Esophagus squamous epithelium (tissue), 5 donors: Measurements from ENCODE around the gene ASTN2. TPM values are rescaled to one million over a fixed set of nuclear protein-coding genes. Genes with fewer than 3 reads are reported as not detected.

Experiments used
- DNase-seq: peaks from one replicate; lab custom pipeline; 2025; lab: John Stamatoyannopoulos, UW
- H3K27ac ChIP-seq, 4 donors: fragments of 200-600 bp; sonication (generic); one replicate each; pipeline ENCODE4 v1.5.1; 2016 to 2019; ENCODE audit warnings: mild to moderate bottlenecking in 1 of 4
- H3K27me3 ChIP-seq, 4 donors: fragments of 200-600 bp; sonication (generic); 1 replicate in 3 of 4; 2 replicates in 1 of 4; pipeline versions ENCODE4 v1.5.1 to v1.6.0; 2017 to 2021; ENCODE audit warnings: antibody characterized with exemption in 1 of 4
- H3K36me3 ChIP-seq, 3 donors: fragments of 200-600 bp; sonication (generic); one replicate each; pipeline ENCODE4 v1.5.1; 2016 to 2019
- H3K4me1 ChIP-seq, 3 donors: fragments of 200-600 bp; sonication (generic); one replicate each; pipeline ENCODE4 v1.5.1; 2017 to 2019
- H3K4me3 ChIP-seq, 4 donors: fragments of 200-600 bp; sonication (generic); 1 replicate in 3 of 4; 2 replicates in 1 of 4; pipeline ENCODE4 v1.5.1; 2016 to 2019; ENCODE audit warnings: mild to moderate bottlenecking in 2 of 4, moderate library complexity in 1 of 4
- H3K9me3 ChIP-seq, 3 donors: fragments of 200-600 bp; sonication (generic); one replicate each; pipeline ENCODE4 v1.5.1; 2016 to 2019
- POLR2A ChIP-seq, 4 donors: fragments of 450-650 bp; IDR thresholded peaks; one replicate each; pipeline ENCODE4 v1.6.1; 2017; ENCODE audit warnings: antibody characterized with exemption in 4 of 4, mild to moderate bottlenecking in 4 of 4, moderate library complexity in 3 of 4
- WGBS, 2 donors: methylation state at CpG; one replicate each; pipeline ENCODE4 v1.1.5; 2018; 5-methylcytosine and 5-hydroxymethylcytosine counted together
- intact Hi-C: fragments of 100-400 bp; cut with DNase I; formaldehyde crosslinking; loops from one replicate; pipeline ENCODE4 v1.15.0; 2022
- total RNA-seq, 4 donors: library from RNA; depleted of rRNA; stranded (reverse); fragments of >200 nt; gene quantifications; one replicate each; pipeline ENCODE4 v1.1.0, GENCODE V29; 2016
- TF ChIP-seq, protein P1 (sequence below), 6 experiments: fragments of 450-650 bp in 4 of 6; fragments of 200-600 bp in 2 of 6; sonication (generic) in 2 of 6; IDR thresholded peaks; one replicate each; pipeline ENCODE4 v1.5.1; 2016 to 2019; ENCODE audit warnings: antibody characterized with exemption in 6 of 6, mild to moderate bottlenecking in 4 of 6, moderate library complexity in 4 of 6
- donor health status: DM: yes; HTN: yes; CAD: no.

ASTN2 gene
- total RNA-seq, 4 donors from 2014 or later = 0.13 to 1.9 (median 0.27) TPM; not detected in 1

DNA sequence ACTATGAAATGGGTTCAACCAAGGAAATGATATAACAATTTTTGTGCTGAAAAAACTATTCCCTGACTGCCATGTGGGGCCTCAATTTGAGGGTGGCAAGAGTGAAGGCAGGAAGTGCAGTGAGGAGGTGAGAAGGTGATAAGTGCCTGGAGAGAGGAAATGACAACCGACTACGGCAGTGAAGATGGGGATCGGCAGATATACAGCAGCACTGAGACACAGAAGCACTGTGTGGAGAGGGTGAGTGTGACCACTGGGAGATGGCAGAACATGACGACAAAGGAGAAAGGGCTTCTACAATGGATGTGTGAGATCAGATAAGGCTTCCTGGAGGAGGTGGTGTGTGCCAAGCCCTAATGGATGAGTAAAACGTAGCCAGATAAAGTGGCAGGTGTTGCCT is 456.0 kb downstream of the ASTN2 start:
- 53 to 71% methylated on average over 5 of the region's 5 CpGs for WGBS, 2 donors
- Histone ChIP-seq H3K36me3 (no peaks in the 10 kb centered on the region), H3K9me3 (no peaks in the 10 kb centered on the region), H3K4me3 (no peak overlapping the region), H3K27ac (no peak overlapping the region), H3K4me1 (no peaks in the 10 kb centered on the region), H3K27me3 (no peaks in the 10 kb centered on the region)
- intact Hi-C loops = no loop called here
- TF ChIP-seq, protein P1, sequence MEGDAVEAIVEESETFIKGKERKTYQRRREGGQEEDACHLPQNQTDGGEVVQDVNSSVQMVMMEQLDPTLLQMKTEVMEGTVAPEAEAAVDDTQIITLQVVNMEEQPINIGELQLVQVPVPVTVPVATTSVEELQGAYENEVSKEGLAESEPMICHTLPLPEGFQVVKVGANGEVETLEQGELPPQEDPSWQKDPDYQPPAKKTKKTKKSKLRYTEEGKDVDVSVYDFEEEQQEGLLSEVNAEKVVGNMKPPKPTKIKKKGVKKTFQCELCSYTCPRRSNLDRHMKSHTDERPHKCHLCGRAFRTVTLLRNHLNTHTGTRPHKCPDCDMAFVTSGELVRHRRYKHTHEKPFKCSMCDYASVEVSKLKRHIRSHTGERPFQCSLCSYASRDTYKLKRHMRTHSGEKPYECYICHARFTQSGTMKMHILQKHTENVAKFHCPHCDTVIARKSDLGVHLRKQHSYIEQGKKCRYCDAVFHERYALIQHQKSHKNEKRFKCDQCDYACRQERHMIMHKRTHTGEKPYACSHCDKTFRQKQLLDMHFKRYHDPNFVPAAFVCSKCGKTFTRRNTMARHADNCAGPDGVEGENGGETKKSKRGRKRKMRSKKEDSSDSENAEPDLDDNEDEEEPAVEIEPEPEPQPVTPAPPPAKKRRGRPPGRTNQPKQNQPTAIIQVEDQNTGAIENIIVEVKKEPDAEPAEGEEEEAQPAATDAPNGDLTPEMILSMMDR (IDR thresholded peaks at IDR 0.05) = no peak
- no peak for DNase-seq

DNA sequence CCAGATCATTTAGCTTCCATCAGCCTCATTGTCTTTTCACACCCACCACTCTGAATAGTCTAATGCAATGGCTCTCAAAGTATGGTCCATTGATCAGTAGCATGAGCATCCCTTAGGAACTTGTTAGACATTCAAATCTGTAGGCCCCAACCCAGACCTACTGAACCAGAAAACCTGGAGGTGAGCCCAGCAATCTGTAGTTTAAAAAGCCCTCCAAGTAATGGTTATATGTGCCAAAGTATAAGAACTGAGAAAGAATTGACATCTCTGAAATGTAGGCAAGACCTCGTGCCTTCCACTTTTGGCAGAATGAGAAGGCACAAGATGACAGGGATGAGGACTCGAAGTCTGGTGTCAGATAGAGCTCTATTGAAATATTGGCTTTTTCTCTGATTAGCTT is 460.1 kb downstream of the ASTN2 start:
- Histone ChIP-seq H3K9me3 (no peaks in the 10 kb centered on the region), H3K4me3 (no peak overlapping the region), H3K4me1 (no peaks in the 10 kb centered on the region), H3K36me3 (no peaks in the 10 kb centered on the region), H3K27ac (no peak overlapping the region), H3K27me3 (no peaks in the 10 kb centered on the region)
- intact Hi-C loops = no loop called here
- DNase-seq = no peak
- TF ChIP-seq POLR2A (IDR thresholded peaks at IDR 0.05) = no peak
- TF ChIP-seq, protein P1 (IDR thresholded peaks at IDR 0.05) = no peak
- 65 to 70% methylated on average over 2 of the region's 2 CpGs for WGBS, 2 donors

DNA sequence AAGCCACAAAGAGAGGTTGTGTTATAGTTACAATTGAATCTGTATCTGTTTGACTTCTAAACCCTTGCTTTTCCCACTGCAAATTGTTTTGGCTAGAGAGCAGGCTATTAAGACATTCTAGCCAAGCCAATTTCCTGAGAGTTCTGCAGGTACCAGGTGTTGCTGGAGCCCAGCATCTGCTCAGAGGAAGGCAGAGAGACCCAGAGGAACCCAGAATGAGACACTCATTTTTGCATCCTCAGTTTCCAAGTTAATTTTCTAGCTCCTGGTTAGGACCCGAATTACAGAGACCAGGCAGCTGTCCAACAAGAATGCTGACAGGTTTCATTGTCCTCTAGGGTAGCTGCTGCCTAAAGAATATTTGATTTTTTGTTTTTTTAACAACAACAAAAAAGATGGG is 461.6 kb downstream of the ASTN2 start:
- no peaks in the 10 kb centered on the region for H3K27me3 ChIP-seq
- TF ChIP-seq, protein P1 (IDR thresholded peaks at IDR 0.05) = no peak
- no peak for TF ChIP-seq POLR2A (IDR thresholded peaks at IDR 0.05)
- WGBS, 2 donors = 44 to 57% methylated on average over 1 of the region's 1 CpG
- H3K4me1 ChIP-seq = no peaks in the 10 kb centered on the region
- H3K4me3 ChIP-seq = no peak overlapping the region
- no peak for DNase-seq
- H3K36me3 ChIP-seq = no peaks in the 10 kb centered on the region
- intact Hi-C loops = no loop called here
- H3K27ac ChIP-seq = no peak overlapping the region
- H3K9me3 ChIP-seq = no peaks in the 10 kb centered on the region

DNA sequence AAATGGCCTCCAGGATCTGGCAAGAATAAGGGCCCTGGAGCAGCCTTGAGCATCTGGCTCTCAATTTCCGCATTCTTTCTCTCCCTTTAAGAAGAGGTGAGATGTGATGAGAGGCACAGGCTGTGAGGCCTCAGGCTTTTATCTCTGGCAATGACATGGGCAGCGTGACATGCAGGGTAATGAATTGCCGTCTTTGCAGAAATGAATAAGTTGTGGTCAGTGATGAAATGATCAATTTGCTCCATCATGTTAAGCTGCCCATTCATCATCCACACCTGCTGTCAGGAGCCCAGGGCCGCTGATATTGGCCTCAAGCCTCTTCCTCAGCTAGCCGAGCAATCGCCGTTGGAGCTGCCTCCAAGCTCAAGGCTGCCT is 462.4 kb downstream of the ASTN2 start:
- Histone ChIP-seq H3K27ac (no peak overlapping the region), H3K27me3 (no peaks in the 10 kb centered on the region), H3K4me3 (no peak overlapping the region), H3K9me3 (no peaks in the 10 kb centered on the region), H3K36me3 (no peaks in the 10 kb centered on the region), H3K4me1 (no peaks in the 10 kb centered on the region)
- TF ChIP-seq POLR2A (IDR thresholded peaks at IDR 0.05) = no peak
- TF ChIP-seq, protein P1 (IDR thresholded peaks at IDR 0.05) = no peak
- no peak for DNase-seq
- WGBS, 2 donors = 78 to 81% methylated on average over 6 to 7 of the region's 7 CpGs
- intact Hi-C loops = no loop called here

DNA sequence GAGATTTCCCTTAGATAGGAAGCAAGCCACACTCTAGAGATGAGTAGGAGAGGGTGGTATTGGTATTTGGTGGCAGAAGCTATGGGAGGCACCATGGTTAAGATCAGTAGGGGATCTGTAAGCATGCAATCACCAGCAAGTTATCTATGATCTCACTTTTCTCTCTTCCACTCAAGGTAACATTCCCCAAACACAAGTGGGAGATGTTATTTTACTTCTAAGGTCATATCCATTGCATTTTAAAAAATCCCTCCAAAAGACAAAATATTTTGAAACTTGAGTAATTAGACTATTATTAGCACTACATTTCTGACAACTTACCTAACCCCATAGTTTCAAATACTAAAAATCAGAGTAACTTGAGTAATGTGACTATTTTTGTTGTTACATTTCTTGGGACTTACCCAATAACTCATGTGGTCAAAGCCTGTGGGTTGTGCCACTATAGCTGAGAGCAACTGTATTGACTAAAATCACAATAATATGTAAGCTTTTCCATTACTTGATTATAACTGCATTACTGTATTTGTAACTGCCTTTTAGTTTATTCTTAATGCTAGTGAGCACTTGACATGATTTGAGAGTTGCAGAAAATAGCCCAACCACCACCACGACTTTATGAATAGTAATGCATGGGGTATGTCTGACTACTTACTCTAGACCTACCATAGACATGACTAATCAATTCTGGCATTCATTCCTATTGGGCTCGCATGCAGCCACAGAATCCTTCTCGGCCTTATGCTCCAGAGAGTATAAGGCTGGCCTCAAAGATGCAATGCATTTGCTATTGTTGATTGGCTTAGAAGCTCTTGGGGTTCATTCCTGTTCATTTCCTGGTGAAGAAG is 463.0 kb downstream of the ASTN2 start:
- TF ChIP-seq, protein P1 (IDR thresholded peaks at IDR 0.05) = no peak
- no peak for TF ChIP-seq POLR2A (IDR thresholded peaks at IDR 0.05)
- H3K9me3 ChIP-seq = no peaks in the 10 kb centered on the region
- no peaks in the 10 kb centered on the region for H3K4me1 ChIP-seq
- no peaks in the 10 kb centered on the region for H3K36me3 ChIP-seq
- H3K27me3 ChIP-seq = no peaks in the 10 kb centered on the region
- 64 to 67% methylated on average over 3 of the region's 3 CpGs for WGBS, 2 donors
- DNase-seq = no peak
- no peak overlapping the region for H3K27ac ChIP-seq
- intact Hi-C loops = no loop called here
- no peak overlapping the region for H3K4me3 ChIP-seq
